Fibroblast of skin of scalp (primary cell): ENCODE results near the gene MAP1A. TPM values are rescaled to one million over a fixed set of nuclear protein-coding genes. Genes with fewer than 3 reads are reported as not detected.

Experiments
- DNase-seq: peaks from one replicate; pipeline ENCODE4 v3.0.0-alpha.2; 2013
- polyA plus RNA-seq, 2 experiments: library from polyadenylated mRNA; unstranded; fragments of 120-200 nt; gene quantifications; one replicate each; pipeline ENCODE4 v1.2.1, GENCODE V29; 2013; ENCODE audit not compliant: insufficient read length in 2 of 2

Gene MAP1A
- polyA plus RNA-seq (2013, experiment 1 of 2; ENCODE audit: insufficient read length) = 115 TPM
- 121 TPM for polyA plus RNA-seq (2013, experiment 2 of 2; ENCODE audit: insufficient read length)

- DNase-seq = peak; percentile 86
These were observed at the start of gene MAP1A for GRCh38 chr15:43517354-43518196. Gene MAP1A (plus strand): TSS chr15:43517608. CDS start chr15:43521474, 3,866 bp downstream.

GRCh38 chr15:43469867-43470266, 47.5 kb upstream of the MAP1A start:
- peak; percentile 9 for DNase-seq

- no peak for DNase-seq
These were observed 45.4 kb upstream of the MAP1A start for GRCh38 chr15:43471975-43472374.

DNA sequence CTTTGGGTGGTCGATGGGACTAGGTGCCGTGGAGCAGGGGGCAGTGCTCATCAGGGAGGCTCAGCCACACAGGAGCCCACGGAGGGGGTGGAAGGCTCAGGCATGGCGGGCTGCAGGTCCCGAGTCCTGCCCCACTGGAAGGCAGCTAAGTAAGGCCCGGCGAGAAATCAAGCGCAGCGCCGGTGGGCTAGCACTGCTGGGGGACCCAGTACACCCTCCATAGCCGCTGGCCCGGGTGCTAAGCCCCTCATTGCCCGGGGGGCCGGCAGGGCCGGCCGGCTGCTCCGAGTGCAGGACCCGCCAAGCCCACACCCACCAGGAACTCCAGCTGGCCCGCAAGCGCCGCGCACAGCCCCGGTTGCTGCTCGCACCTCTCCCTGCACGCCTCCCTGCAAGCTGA, 43.5 kb upstream of the MAP1A start:
- DNase-seq = no peak

DNA sequence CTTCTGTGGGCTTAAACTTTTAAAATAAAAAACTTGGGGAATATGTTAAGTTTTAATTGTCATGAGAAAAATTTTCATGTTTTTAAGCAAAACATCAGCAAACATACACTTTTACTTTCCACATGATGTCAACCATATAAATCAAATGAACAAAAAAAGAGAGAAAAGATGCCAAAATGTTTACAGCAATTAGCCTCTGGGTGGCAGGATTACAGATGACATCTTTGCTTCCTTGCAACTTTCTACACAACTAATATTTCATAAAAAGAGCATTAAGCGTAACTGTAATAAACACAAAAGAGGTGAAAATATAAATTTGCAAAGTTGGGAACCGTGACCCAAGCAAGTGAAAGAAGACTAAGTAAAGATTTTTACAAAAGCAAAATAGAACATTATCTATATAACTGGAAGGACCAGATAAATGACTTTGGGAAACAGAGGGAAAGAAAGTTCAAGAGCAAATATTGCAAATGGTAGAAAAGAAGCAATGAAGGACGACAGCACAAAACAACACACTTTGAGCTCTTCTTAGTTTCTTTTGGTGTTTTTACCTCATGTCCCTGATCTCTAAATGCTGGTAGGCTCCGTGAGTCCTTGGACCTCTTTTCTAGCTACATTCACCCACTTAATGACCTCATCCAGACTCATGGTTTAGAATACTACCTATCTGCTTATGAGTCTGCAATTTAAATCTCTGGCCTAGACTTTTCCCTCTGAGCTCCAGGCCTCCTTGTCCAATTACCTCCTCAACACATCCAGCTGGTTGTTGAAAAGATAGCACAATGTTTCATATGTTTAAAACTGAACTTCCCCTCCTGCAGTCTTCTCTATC, 33.9 kb upstream of the MAP1A start:
- peak; percentile 40 for DNase-seq

- DNase-seq = no peak
These were observed 33.0 kb upstream of the MAP1A start for GRCh38 chr15:43484455-43484854.

DNA sequence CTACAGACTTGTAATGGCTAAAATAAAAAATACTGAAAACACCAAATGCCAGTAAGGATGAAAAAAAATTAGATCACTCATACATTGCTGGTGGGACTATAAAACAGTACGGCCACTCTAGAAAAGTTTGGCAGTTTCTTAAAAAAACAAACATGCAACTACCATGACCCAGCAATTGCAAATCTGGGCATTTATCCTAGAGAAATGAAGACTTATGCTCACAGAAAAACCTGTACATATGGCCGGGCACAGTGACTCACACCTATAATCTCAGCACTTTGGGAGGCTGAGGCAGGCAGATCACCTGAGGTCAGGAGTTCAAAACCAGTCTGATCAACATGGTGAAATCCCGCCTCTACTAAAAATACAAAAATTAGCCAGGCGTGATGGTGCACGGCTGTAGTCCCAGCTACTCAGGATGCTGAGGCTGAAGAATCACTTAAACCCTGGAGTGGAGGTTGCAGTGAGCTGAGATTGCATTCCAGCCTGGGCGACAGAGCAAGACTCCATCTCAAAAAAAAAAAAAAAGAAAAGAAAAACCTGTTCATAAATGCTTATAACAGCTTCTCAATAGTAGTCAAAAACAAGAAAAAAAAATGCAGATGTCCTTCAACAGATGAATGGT, 30.0 kb upstream of the MAP1A start:
- no peak for DNase-seq

GRCh38 chr15:43488790-43489189, 28.6 kb upstream of the MAP1A start:
- DNase-seq = no peak

DNA sequence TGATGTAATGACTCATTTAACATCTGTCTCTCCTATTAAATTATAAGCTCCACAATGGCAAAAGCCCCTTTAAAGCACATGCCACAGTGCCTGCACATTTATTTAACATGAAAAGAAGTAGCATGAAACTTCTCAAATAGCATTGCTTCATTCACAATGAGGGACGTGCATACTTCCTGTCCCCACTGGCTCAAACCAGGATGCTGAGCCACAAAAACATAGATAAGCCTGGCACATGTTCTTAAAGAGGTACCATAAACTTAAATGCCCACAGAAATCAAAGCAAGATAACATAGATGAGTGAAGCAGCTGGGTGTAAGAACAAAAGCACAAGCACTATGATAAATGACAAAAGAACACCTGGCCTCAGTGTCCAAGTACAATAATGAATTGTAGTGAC, 28.2 kb upstream of the MAP1A start:
- DNase-seq = no peak

GRCh38 chr15:43492266-43492665, 25.1 kb upstream of the MAP1A start:
- no peak for DNase-seq

DNA sequence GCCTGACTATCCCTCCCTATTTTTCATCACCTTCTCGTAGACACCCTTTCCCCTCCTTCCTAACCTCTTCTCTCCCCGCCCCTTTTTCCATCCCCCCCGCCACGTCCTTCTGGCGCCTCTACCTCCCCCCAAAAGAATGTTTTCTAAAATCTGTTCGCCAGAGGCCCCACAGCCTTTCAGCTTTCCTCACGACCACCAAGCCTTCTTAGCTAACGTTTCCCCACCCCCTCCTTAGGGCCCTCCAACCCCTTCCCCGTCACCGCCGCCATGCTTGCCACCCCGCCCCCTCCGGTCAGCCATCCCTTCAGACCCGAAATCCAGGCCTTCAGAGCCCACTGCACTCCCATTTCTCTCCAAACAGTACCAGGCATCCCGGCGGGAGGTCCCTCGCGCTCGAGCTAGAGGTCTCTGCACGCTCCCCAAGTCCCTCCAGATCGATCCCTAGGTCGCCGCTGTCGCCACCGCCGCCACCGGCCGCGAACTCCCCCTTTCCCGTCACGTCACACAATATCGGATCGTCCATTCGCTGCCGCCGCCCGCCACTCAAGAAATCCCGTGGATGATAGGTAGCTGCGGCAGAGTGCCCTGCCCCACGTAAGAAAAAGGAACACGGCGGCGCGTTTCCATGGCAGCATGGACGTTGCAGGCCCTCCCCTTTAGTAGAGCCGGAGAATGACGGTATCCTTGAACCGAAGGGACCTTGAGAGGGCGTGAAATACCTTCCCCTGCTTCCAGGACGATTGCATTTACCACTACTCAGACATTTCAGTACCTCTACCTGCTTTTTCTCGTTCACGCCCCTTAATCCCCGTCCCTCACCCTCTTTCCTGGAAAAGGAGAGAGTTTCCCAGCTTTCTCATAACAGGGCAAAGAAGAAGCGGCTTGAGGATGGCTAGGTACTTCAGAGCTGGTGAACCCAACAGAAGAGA, 24.5 kb upstream of the MAP1A start, which contains the start of gene TP53BP1:
TSS of gene TP53BP1 (minus strand) at position 484 of the 929 bp plus-strand sequence. CDS start at position 371, 113 bp downstream.
- peak; percentile 95 for DNase-seq

GRCh38 chr15:43493703-43494472, 23.5 kb upstream of the MAP1A start:
- no peak for DNase-seq

DNA sequence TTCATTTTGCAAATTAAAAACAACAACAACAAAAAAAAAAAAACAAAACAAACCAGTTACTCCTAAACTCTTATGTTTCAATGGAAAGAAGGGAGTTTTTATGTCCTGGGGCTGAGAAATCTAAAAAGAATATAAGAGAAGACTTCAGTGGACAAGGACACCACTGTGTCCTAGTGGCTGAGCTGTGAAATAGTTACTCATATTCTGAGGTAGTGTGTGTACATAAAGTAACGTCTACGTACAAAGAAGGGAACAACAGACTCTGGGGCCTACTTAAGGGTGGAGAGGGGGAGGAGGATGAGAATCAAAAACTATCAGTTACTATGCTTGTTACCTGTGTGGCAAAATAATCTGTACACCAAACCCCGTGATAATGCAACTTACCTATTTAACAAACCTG, 18.4 kb upstream of the MAP1A start:
- no peak for DNase-seq

DNA sequence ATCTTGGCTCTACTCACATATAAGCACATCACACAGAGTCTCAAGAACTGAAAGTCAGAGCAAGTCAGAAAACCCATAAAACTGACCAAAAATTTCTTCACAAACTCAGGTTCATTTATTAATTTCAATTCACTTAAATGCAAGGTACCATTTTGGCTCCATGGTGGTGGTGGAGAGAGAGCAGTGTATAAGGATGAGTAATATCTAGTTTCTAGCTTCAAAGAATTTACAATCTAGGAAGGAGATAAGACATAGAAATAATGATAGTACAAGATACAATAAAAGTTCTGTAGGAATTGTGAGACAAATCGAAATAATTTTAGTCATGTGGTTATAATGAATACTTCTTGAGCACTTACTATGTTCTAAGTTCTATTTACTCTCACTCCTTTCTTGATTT, 17.8 kb upstream of the MAP1A start:
- no peak for DNase-seq

DNA sequence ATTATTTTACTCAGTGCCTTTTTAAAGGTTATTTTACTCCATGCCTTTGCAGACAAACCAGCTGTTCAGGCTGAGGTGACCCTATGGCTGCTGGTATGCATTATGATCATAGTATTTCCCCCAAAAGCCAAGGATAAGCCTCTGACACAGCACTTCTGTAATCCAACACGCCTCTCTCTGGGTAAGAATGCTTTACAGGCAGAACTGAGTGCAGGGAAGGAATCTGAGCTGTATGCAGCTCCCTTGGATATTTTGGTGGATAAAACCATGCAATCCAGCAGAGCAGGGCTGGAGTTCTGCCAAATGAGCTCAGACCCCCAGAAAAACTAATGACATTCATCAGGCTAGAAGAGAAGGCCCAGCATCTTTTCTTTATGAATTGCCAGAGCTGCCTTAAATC, 11.7 kb upstream of the MAP1A start:
- peak; percentile 86 for DNase-seq

DNA sequence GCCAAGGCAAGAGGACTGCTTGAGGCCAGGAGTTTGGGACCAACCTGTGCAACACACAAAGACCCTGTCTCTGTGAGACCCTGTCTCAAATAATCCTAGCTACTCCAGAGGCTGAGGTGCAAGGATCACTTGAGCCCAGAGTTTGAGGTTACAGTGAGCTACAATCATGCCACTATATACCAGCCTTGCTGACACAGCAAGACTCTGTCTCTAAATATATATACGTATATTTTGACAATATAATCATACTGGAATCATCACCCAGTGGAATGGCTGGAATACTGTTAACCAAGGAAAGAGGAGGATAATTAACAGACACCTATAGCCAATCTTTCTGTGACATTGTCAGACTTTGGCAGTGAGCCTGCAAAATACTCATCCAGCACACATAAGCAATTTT, 9.0 kb upstream of the MAP1A start:
- DNase-seq = no peak

DNA sequence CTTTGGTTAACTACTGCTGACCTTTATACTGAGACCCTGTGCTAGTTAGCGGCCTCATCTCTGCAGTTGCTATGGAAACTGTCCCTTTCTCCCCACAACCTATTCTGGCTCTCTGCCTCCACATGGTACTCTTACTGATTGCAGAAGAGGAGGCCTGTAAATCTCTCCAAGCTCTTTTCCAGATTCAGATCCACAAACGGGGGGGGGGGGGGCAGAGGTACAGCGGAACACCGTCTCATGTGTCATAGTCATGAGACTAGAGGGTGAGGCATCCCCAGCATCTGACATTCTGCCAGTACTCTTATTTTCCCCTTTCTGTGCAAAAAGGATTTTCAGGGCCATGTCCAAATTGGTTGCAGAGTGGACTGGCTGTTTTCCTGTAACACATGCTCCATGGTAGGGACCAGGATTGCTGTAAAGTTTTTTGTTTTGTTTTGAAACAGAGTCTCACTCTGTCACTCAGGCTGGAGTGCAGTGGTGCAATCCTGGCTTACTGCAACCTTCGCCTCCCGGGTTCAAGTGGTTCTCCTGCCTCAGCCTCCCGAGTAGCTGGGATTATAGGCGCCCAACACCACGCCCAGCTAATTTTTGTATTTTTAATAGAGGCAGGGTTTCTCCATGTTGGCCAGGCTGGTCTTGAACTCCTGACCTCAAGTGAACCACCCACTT, 8.3 kb upstream of the MAP1A start:
- no peak for DNase-seq

GRCh38 chr15:43509660-43510199, 7.7 kb upstream of the MAP1A start:
- DNase-seq = no peak

DNA sequence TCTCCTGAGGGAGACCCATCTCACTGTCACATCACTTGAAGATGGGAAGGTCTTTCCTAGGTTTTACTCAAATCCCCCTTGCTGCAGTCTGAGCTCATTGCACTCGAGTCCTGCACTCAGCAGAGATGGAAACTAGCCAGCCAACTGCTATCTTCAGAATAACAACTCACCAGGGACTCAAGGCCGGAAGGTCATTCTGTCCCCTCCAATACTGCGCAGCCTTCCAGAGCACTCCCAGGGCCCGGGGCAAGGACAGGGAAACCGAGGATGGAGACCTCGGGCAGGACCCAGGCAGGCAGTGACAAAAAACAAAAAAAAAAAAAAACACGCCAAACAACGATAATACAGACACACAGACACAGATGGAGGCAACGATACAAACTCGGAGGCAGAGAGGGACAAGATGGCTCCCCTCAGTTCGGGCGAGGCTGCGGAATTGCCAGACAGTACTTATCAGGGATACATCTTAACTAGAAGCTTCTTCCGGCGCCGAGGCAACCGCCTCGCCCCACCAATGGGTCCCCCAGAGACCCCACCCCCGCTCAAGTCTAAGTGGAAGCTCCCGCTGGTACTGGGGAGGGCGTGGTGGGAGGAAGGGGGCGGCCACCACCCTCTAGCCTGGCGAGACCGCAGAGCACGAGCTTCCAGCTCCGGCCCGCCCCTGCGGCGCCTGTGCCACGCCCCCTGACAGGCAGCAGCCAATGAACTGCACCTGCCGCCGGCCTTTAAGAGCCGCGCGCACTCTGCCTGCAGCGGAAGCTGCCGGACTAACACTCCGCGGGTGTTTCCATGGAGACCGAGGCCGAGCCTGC, 7.0 kb upstream of the MAP1A start:
- peak; percentile 99 for DNase-seq
